HepG2 (cell line): ENCODE results near the gene SCYL1. TPM values are rescaled to one million over a fixed set of nuclear protein-coding genes. Genes with fewer than 3 reads are reported as not detected.

Source experiments
- CREM ChIP-seq, 2 experiments: sonication (generic) in 1 of 2; formaldehyde crosslinking in 1 of 2; IDR thresholded peaks; 2 replicates each; pipeline versions ENCODE4 v1.4.0 to v1.6.1; 2016 to 2020; ENCODE audit warnings: antibody characterized with exemption in 1 of 2, mild to moderate bottlenecking in 1 of 2, missing genetic modification reagents in 1 of 2
- DDIT3 ChIP-seq: sonication (generic); formaldehyde crosslinking; IDR thresholded peaks from 2 replicates; pipeline ENCODE4 v1.4.0; 2020; ENCODE audit warnings: mild to moderate bottlenecking, missing genetic modification reagents
- FOXM1 ChIP-seq: sonication (generic); formaldehyde crosslinking; IDR thresholded peaks from 2 replicates; pipeline ENCODE4 v1.5.0; 2020; ENCODE audit warnings: missing genetic modification reagents
- HDAC2 ChIP-seq: sonication (generic); formaldehyde crosslinking; IDR thresholded peaks from 2 replicates; pipeline ENCODE4 v1.4.0; 2020; ENCODE audit warnings: missing genetic modification reagents
- HMG20B ChIP-seq: conservative IDR thresholded peaks from 2 replicates; pipeline ENCODE4 v1.6.1; 2016; ENCODE audit warnings: missing genetic modification reagents, missing compliant biosample characterization
- MAZ ChIP-seq, 2 experiments: sonication (generic) in 1 of 2; formaldehyde crosslinking in 1 of 2; IDR thresholded peaks; 2 replicates each; pipeline versions ENCODE4 v1.5.0 to v1.6.1; 2012 to 2020; ENCODE audit warnings: low read depth in 2 of 2, mild to moderate bottlenecking in 2 of 2, borderline replicate concordance in 1 of 2, improper control_type of control experiment in 1 of 2, low read length in 1 of 2, missing genetic modification reagents in 1 of 2, moderate library complexity in 1 of 2
- NR2F1 ChIP-seq, 2 experiments: fragments of 450-650 bp in 1 of 2; formaldehyde crosslinking in 1 of 2; IDR thresholded peaks; 2 replicates each; pipeline versions ENCODE4 v1.5.0 to v1.6.1; 2016 to 2020; ENCODE audit warnings: mild to moderate bottlenecking in 1 of 2, missing compliant biosample characterization in 1 of 2, missing genetic modification reagents in 1 of 2, moderate library complexity in 1 of 2
- NR3C1 ChIP-seq: sonication (generic); formaldehyde crosslinking; IDR thresholded peaks from 2 replicates; pipeline ENCODE4 v1.4.0; 2020; ENCODE audit warnings: missing genetic modification reagents
- PITX1 ChIP-seq: sonication (generic); formaldehyde crosslinking; IDR thresholded peaks from 2 replicates; pipeline ENCODE4 v1.5.1; 2020; ENCODE audit warnings: mild to moderate bottlenecking, missing genetic modification reagents
- RERE ChIP-seq: IDR thresholded peaks from 2 replicates; pipeline ENCODE4 v1.6.1; 2016; ENCODE audit warnings: low read depth, missing genetic modification reagents, missing compliant biosample characterization
- RXRB ChIP-seq: IDR thresholded peaks from 2 replicates; pipeline ENCODE4 v1.6.1; 2016; ENCODE audit warnings: borderline replicate concordance, missing genetic modification reagents, missing compliant biosample characterization
- THAP11 ChIP-seq: IDR thresholded peaks from 2 replicates; pipeline ENCODE4 v1.6.1; 2016; ENCODE audit warnings: missing biosample characterization, missing genetic modification reagents
- YEATS4 ChIP-seq: sonication (generic); formaldehyde crosslinking; IDR thresholded peaks from 2 replicates; pipeline ENCODE4 v1.4.0; 2020; ENCODE audit warnings: missing genetic modification reagents, borderline replicate concordance
- ZFP1 ChIP-seq: IDR thresholded peaks from 2 replicates; pipeline ENCODE4 v1.6.1; 2016
- ZMYM3 ChIP-seq: sonication (generic); formaldehyde crosslinking; IDR thresholded peaks from 2 replicates; pipeline ENCODE4 v1.5.1; 2020; ENCODE audit warnings: mild to moderate bottlenecking, missing genetic modification reagents
- ZNF350 ChIP-seq: sonication (generic); formaldehyde crosslinking; IDR thresholded peaks from 2 replicates; pipeline ENCODE4 v1.4.0; 2020; ENCODE audit warnings: mild to moderate bottlenecking, low read depth, missing genetic modification reagents, borderline replicate concordance
- ZNF430 ChIP-seq: sonication (generic); formaldehyde crosslinking; IDR thresholded peaks from 2 replicates; pipeline ENCODE4 v1.9.0; 2021; ENCODE audit warnings: mild to moderate bottlenecking, missing genetic modification reagents
- ZNF737 ChIP-seq: sonication (generic); formaldehyde crosslinking; IDR thresholded peaks from 2 replicates; pipeline ENCODE4 v1.5.0; 2020; ENCODE audit warnings: missing genetic modification reagents, mild to moderate bottlenecking, borderline replicate concordance
- ZNF740 ChIP-seq: sonication (generic); formaldehyde crosslinking; IDR thresholded peaks from 2 replicates; pipeline ENCODE4 v1.4.0; 2020; ENCODE audit warnings: missing genetic modification reagents
- ZNF768 ChIP-seq: sonication (generic); formaldehyde crosslinking; IDR thresholded peaks from 2 replicates; pipeline ENCODE4 v1.4.0; 2020; ENCODE audit warnings: missing genetic modification reagents
- polyA plus RNA-seq, 8 experiments: library from polyadenylated mRNA; depleted of rRNA in 3 of 8; stranded (reverse) in 7 of 8; unstranded in 1 of 8; fragments of >200 nt; fragmentation: Illumina TruSeq in 4 of 8; extraction: Trizol in 4 of 8; gene quantifications; 2 replicates each; pipeline versions ENCODE4 v1.2.1 to v1.2.3, GENCODE V29; 2011 to 2016; ENCODE audit warnings: low read depth in 4 of 8, missing spikeins in 1 of 8, mixed read lengths in 1 of 8; ENCODE audit not compliant: insufficient read depth in 1 of 8
- total RNA-seq, 5 experiments: library from RNA; depleted of rRNA; stranded (reverse); fragments of >200 nt; fragmentation: Illumina TruSeq; extraction: Trizol; gene quantifications; 2 replicates each; pipeline ENCODE4 v1.2.3, GENCODE V29; 2016; ENCODE audit warnings: low read depth in 1 of 5

SCYL1 gene
- total and polyA plus RNA-seq, 2 of the 13 experiments (the other 11 are each of a cell fraction or from before 2014, with no cell fraction given) = 65.9 to 103 TPM

GRCh38 chr11:65529475-65530156 lies 4.7 kb downstream of the SCYL1 start (continued):
- 0 out of 2 replicates have a peak, but pooled peaks have one; percentile 14 for TF ChIP-seq RERE (CRISPR knock-in tag)
- TF ChIP-seq HMG20B = peak; percentile 38; the same call in 1 of the 2 replicates
- TF ChIP-seq MAZ (IDR thresholded peaks at IDR 0.05; ENCODE audit: borderline replicate concordance, low read depth, low read length) = no peak; the same call in 1 of the 2 replicates
- 0 out of 2 replicates have a peak, but pooled peaks have one; percentile 42 for TF ChIP-seq MAZ (CRISPR knock-in tag; IDR thresholded peaks at IDR 0.05; ENCODE audit: low read depth)
- no peak for TF ChIP-seq DDIT3 (CRISPR knock-in tag)
- TF ChIP-seq ZNF430 = 0 out of 2 replicates have a peak, but pooled peaks have one; percentile 49
- peak; percentile 99 for TF ChIP-seq ZMYM3 (CRISPR knock-in tag)
- TF ChIP-seq ZNF740 (CRISPR knock-in tag) = peak; percentile 76; the same call in 1 of the 2 replicates
- no peak for TF ChIP-seq ZNF737 (CRISPR knock-in tag)
- TF ChIP-seq NR2F1 (CRISPR knock-in tag; IDR thresholded peaks at IDR 0.05) = peak; percentile 95 to 96
- peak; percentile 48; the same call in 1 of the 2 replicates for TF ChIP-seq CREM (IDR thresholded peaks at IDR 0.05)
- TF ChIP-seq CREM (CRISPR knock-in tag; IDR thresholded peaks at IDR 0.05) = no peak
- peak; percentile 54; the same call in 1 of the 2 replicates for TF ChIP-seq ZNF350
- TF ChIP-seq ZFP1 (CRISPR knock-in tag) = 0 out of 2 replicates have a peak, but pooled peaks have one; percentile 31
- no peak for TF ChIP-seq NR3C1 (CRISPR knock-in tag)
- TF ChIP-seq RXRB (CRISPR knock-in tag) = peak; percentile 91
- TF ChIP-seq HDAC2 = peak; percentile 68
- TF ChIP-seq YEATS4 (CRISPR knock-in tag) = peak; percentile 55
- TF ChIP-seq PITX1 (CRISPR knock-in tag) = peak; percentile 46
- no peak for TF ChIP-seq FOXM1 (CRISPR knock-in tag)
- peak; percentile 98 for TF ChIP-seq ZNF768 (CRISPR knock-in tag)
- 0 out of 2 replicates have a peak, but pooled peaks have one; percentile 30 for TF ChIP-seq THAP11 (CRISPR knock-in tag)
